GM18505 (cell line): ENCODE measurements around the gene ABHD8.

Experiments
- ATAC-seq: cut with Tn5 transposase; IDR thresholded peaks from one replicate; pipeline ENCODE4 v1.9.1; 2021; ENCODE audit not compliant: unreplicated experiment
- POLR2A ChIP-seq: IDR thresholded peaks from 4 replicates; pipeline ENCODE4 v1.6.1; 2011; ENCODE audit warnings: borderline replicate concordance; ENCODE audit not compliant: insufficient read depth, insufficient read length; ENCODE audit errors: extremely low read depth

The ABHD8 gene

DNA sequence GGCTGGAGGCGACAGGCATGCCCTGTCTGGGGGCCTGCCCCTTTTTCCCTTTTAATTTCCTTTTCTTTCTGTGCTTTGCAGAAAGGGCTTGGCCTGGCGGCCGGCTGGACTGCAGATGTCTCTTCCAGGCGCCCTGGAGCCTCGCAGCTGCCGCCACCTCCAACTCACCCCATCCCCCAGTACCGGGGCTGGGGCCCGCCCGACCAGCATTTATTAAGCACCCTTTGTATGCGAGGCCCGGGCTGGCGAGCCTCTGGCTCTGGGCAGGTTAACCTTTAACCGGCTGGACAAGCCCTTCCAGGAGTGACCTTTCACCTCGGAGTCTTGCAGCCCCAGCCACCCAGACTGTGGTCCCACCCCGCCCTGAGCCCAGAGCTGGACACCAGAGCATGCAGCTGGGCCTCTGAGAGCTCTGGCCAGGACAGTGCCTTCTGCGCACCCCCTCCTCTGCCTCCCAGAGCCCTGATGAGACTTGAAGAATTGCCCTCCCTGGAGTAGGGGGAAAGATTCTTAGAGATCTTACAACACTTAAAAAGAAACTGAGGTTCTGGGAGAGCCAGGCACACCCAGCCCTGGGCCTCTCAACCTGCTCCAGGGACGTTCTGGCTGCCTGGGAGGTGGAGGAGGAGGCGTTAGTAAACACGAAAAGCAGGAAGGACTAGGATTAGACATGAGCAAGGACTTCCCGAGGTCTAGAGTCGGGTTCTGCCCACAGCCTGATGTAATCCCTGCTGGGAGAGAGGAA, 56.4 kb downstream of the ABHD8 start:
- no peak for TF ChIP-seq POLR2A
- peak; percentile 5 for ATAC-seq

DNA sequence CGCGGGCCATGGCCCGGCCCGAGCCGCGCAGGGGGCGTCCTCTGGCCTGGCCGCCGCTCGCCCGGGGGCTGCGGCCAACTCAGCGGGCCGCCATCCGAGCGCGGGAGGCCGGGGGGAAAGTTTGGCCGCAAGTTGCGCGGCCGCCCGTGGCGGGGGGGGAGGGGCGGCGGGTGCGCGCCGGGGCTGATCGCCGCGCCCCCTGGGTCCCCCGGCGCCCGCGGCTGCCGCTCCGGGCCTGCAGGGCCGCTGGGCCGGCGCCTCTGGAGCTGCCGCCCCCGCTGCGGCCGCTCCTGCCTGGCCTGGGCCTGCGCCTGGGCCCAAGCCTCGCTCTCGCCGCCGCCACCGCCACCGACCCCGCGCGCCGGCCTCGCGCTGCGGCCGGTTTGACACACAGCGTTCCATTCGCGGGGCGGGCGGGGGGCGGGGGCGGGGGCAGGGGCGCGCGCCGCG, 57.7 kb downstream of the ABHD8 start, which contains the start of gene NR2F6:
NR2F6 (minus strand) TSS at position 385 of the 450 bp plus-strand sequence. CDS start 699 bp downstream, outside the sequence.
- ATAC-seq, result peak; percentile 26

GRCh38 chr19:17244618-17245534, 58.3 kb downstream of the ABHD8 start:
- peak; percentile 16 for ATAC-seq
- no peak for TF ChIP-seq POLR2A

More for the DNA sequence above, 57.7 kb downstream of the ABHD8 start, which contains the start of gene NR2F6:
- no peak for TF ChIP-seq POLR2A

DNA sequence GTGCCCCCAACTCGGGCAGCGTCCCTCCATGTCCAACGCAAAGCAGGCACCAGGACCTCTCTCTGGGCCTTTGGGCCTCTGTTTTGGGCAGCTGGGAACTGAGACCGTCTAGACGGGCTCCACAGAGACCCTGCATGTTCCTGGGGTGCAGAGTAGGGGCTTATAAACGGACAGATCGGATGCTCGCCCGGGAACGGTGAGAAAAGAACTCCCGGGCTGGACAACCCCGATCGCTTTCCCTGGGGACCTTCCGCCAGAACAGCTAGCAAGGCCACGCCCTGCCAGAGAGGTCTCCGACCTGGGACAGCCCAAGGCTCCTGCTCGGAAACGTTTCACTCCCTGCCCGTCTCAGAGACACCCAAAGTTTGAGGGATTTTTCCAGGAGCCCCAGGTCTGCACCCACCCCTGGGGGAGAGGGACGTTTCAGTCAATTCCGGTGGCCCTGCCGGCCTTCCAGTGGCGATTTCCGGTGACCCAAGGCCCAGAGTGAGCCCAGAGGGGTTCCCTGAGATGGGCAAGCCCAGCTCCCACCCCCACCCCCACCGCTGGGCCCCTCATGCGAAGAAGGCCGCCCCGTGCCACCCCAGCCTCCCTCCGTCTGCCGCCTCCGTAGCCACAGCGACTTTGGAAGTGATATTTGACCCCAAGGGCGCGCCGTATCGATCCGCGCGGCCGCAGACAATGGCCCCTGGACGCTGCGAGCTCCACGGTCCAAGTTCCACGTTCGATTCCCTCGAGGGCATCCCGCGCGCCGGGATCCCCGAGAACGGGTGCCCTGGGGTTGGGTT, 59.2 kb downstream of the ABHD8 start:
- no peak for TF ChIP-seq POLR2A
- ATAC-seq, result no peak

DNA sequence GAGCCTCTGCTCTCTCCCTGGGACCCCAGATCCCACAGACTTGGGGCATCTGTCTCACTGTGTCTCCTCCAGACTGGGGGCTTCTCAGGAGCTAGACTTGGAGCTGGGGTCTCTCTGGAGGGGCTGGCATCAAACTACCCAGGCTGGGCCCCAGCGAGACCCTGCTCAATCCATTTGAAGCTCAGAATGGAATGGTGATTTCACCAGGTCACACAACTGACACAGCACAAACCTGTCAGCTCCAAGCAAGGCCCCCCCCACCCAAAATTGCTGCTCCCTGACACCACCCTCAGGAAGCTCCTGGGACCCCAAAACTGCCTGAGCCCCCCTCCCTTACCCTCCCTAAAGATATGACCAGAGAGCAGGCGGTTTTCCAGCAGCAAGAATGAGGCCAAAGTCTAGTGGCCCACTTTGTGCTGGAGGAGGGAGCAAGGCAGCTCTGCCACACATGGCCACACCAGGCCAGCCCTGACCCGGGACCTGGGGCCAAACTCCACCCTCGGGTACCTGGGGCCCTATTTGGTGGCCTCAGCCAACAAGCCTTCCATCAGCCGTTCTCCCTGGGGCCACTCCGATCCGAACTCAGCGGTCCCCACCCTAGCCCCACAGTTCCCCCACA, 59.9 kb downstream of the ABHD8 start:
- TF ChIP-seq POLR2A, result no peak
- ATAC-seq, result no peak

DNA sequence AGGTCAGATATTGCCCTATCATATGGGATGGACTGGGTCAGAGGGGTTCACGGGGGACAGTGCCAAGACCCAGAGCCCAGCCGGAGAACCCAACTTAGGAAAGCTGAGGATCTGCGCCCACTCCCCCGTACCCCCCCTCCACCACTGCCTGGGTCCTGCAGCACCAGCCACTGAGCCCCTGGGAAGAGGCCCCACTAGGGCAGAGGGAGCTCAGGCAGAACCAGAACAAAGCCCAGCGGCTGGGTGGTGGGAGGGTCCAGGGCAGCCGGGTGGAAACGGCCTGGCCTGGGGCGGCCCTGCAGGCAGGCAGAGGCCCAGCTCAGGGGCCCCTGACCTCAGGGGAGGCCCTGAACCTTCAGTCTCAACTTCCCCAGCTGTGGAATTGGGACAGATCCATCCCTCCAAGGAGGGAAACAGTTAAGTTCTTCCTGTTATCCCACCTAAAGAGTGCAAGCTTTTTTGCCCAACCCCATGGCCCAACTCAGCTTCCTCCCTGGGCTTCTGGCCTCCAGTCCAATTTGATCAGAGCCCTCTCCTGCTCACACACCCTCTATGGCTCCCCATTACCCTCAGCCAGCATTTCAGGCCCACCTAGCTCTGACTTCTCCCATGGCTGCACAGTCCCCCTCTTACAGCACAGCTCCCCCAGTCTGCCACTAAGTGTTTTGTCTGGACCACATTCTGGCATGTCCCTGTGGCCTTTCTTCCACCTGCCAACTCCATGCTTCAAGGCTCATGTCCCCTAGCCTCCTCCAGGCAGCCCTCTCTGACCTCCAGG, 60.6 kb downstream of the ABHD8 start:
- ATAC-seq, result no peak

More for the DNA sequence above, 60.6 kb downstream of the ABHD8 start:
- TF ChIP-seq POLR2A, result no peak
